HEK293T (cell line): ENCODE measurements around the gene DPEP2.
A peak's percentile ranks its signal among the peaks of the same experiment; 100 is the strongest.

Experiments used
- ARNT ChIP-seq: fragments of 450-650 bp; IDR thresholded peaks from 2 replicates; pipeline ENCODE4 v1.6.1; 2017; ENCODE audit warnings: mild to moderate bottlenecking
- BHLHE40 ChIP-seq: fragments of 450-650 bp; IDR thresholded peaks from 2 replicates; pipeline ENCODE4 v1.6.1; 2016; ENCODE audit warnings: mild to moderate bottlenecking, moderate library complexity, borderline replicate concordance
- CTBP1 ChIP-seq: fragments of 450-650 bp; IDR thresholded peaks from 2 replicates; pipeline ENCODE4 v1.6.1; 2016; ENCODE audit warnings: borderline replicate concordance
- FOXK2 ChIP-seq: fragments of 450-650 bp; IDR thresholded peaks from 2 replicates; pipeline ENCODE4 v1.6.1; 2016; ENCODE audit warnings: mild to moderate bottlenecking
- FOXM1 ChIP-seq: fragments of 450-650 bp; IDR thresholded peaks from 2 replicates; pipeline ENCODE4 v1.6.1; 2017; ENCODE audit warnings: mild to moderate bottlenecking, borderline replicate concordance
- HDGF ChIP-seq: fragments of 450-650 bp; IDR thresholded peaks from 2 replicates; pipeline ENCODE4 v1.6.1; 2017; ENCODE audit warnings: antibody characterized with exemption, borderline replicate concordance
- LEF1 ChIP-seq: fragments of 450-650 bp; IDR thresholded peaks from 2 replicates; pipeline ENCODE4 v1.6.1; 2017; ENCODE audit warnings: mild to moderate bottlenecking, borderline replicate concordance
- NFRKB ChIP-seq: fragments of 450-650 bp; IDR thresholded peaks from 2 replicates; pipeline ENCODE4 v1.6.1; 2016; ENCODE audit warnings: mild to moderate bottlenecking, moderate library complexity
- PKNOX1 ChIP-seq: fragments of 450-650 bp; IDR thresholded peaks from 2 replicates; pipeline ENCODE4 v1.6.1; 2016
- SP1 ChIP-seq: fragments of 450-650 bp; IDR thresholded peaks from 2 replicates; pipeline ENCODE4 v1.6.1; 2017
- SUZ12 ChIP-seq: fragments of 450-650 bp; IDR thresholded peaks from 2 replicates; pipeline ENCODE4 v1.6.1; 2016; ENCODE audit warnings: mild to moderate bottlenecking
- TARDBP ChIP-seq: fragments of 450-650 bp; IDR thresholded peaks from 2 replicates; pipeline ENCODE4 v1.6.1; 2016
- ZNF384 ChIP-seq: fragments of 450-650 bp; IDR thresholded peaks from 2 replicates; pipeline ENCODE4 v1.6.1; 2016

- TF ChIP-seq HDGF (no peak), PKNOX1 (no peak), NFRKB (peak; percentile 56; the same call in 1 of the 2 replicates), SP1 (no peak), BHLHE40 (no peak), TARDBP (no peak), ZNF384 (no peak), CTBP1 (no peak), SUZ12 (no peak), FOXK2 (peak; percentile 84), FOXM1 (no peak), ARNT (no peak), LEF1 (no peak)
These were observed 23.6 kb upstream of the DPEP2 start, which contains the start of the genes DDX28 and DUS2 for GRCh38 chr16:68022728-68023537.
